Fibroblast of the aortic adventitia (primary cell): ENCODE data around the gene ZCCHC10. TPM values are rescaled to one million over a fixed set of nuclear protein-coding genes. Genes with fewer than 3 reads are reported as not detected.

ENCODE experiments used
- DNase-seq: peaks from one replicate; pipeline ENCODE4 v3.0.0-alpha.2; 2010; ENCODE audit warnings: low read depth
- H3K4me3 ChIP-seq: 2 replicates; pipeline ENCODE4 v1.5.1; 2011; ENCODE audit warnings: low read depth, mild to moderate bottlenecking, control low read depth, low read length, moderate library complexity
- total RNA-seq: library from RNA; depleted of rRNA; stranded (reverse); fragments of >200 nt; gene quantifications from 2 replicates; pipeline ENCODE4 v1.2.3, GENCODE V29; 2012; ENCODE audit warnings: low replicate concordance
- TF ChIP-seq, protein P1 (sequence below): IDR thresholded peaks from 2 replicates; pipeline ENCODE4 v1.5.1; 2011; ENCODE audit warnings: mild to moderate bottlenecking, low read length, control low read depth, inconsistent platforms; ENCODE audit not compliant: insufficient read depth

ZCCHC10 gene
- 7.8 and 14.4 TPM in 2 replicates for total RNA-seq

GRCh38 chr5:133025804-133026663 is at the start of gene ZCCHC10:
Gene ZCCHC10, minus strand, starts transcription at chr5:133026549. Its CDS starts 12 bp downstream, at chr5:133026537.
- TF ChIP-seq, protein P1, sequence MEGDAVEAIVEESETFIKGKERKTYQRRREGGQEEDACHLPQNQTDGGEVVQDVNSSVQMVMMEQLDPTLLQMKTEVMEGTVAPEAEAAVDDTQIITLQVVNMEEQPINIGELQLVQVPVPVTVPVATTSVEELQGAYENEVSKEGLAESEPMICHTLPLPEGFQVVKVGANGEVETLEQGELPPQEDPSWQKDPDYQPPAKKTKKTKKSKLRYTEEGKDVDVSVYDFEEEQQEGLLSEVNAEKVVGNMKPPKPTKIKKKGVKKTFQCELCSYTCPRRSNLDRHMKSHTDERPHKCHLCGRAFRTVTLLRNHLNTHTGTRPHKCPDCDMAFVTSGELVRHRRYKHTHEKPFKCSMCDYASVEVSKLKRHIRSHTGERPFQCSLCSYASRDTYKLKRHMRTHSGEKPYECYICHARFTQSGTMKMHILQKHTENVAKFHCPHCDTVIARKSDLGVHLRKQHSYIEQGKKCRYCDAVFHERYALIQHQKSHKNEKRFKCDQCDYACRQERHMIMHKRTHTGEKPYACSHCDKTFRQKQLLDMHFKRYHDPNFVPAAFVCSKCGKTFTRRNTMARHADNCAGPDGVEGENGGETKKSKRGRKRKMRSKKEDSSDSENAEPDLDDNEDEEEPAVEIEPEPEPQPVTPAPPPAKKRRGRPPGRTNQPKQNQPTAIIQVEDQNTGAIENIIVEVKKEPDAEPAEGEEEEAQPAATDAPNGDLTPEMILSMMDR = no peak
- peak within 1 kb of the TSS; percentile 89 for H3K4me3 ChIP-seq
- DNase-seq = peak; percentile 89

DNA sequence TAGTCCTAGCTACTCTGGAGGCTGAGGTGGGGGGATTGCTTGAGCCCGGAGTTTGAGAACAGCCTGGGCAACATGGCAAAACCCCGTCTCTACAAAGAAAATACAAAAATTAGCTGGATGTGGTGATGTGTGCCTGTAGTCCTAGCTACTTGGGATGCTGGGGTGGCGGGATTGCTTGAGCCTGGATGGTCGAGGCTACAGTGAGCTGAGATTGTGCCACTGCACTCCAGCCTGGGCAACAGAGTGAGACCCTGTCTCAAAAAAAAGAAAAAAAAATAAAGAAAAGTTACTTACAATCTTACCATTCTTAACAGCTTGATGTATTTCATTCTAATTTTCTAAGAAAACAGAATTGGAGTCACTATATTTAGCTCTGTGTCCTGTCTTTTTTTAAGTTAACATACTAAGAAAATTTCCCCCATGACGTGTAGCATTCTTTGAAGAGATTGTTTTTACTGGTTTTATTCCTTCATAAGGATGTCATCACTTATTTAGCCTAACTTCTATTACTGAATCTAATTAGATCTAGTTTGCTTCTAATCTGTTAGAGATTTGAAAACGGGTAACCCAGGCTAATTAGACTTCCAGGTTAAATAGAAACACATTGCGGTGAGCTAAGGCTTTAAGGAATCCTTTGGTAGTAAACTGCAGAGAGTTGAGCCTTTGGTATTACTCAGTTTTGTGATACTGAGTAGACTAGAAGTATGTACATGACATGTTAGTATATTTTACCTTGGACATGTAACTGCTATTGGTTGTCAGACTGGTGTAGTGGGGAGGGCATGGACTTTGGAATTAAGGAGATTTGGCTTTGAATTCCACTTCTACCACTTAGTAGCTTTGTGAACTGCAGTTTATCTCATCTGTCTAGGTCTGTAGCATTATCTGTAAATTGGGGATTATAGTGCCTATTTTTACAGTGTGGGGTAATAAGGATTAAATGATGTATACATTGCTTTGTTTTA is 49.5 kb upstream of the ZCCHC10 start:
- TF ChIP-seq, protein P1 = no peak
- H3K4me3 ChIP-seq = no peak overlapping the region
- peak; percentile 27 for DNase-seq

GRCh38 chr5:133072021-133072420 is 45.7 kb upstream of the ZCCHC10 start:
- no peak for DNase-seq
- TF ChIP-seq, protein P1 = no peak
- H3K4me3 ChIP-seq = no peak overlapping the region

DNA sequence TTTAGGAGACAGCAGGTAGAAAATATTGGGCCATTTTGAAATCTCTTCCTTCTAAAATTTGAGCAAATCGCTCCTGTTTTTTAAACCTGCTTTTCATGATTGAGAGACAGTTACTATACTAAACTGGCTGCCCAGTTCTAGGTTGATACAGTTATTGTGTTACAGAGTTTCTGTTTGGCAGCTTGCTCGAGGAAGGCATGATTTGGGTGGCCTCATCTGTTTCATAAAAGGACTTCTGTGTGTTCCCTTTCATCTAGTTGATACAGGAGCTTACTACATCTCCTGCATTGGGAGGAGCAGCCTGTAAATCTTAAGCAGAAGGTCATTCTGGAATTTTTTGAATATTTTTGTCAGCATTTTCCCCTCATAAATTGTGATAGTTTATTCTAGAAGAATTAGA is 39.7 kb upstream of the ZCCHC10 start:
- TF ChIP-seq, protein P1 = no peak
- H3K4me3 ChIP-seq = no peak overlapping the region
- DNase-seq = no peak

DNA sequence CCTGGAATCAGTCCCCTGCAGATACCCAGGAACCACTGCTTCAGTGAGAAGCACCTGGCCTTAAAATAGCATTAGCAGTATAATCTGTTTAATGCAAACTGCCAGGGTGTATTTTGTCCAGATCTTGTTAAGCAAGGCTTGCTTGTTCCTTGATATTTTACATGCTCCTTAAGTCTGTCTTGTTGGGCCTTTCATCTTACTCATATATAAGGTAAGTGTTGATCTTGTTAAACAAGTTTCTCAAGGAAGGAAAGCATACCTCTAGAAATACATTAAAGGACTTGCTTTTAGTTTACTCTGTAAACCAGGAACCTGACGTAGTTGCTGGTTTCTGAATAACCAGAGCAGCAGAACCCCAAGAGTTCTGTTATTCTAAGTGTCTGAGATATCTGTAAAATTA is 39.1 kb upstream of the ZCCHC10 start:
- TF ChIP-seq, protein P1 = no peak
- no peak for DNase-seq
- H3K4me3 ChIP-seq = no peak overlapping the region

DNA sequence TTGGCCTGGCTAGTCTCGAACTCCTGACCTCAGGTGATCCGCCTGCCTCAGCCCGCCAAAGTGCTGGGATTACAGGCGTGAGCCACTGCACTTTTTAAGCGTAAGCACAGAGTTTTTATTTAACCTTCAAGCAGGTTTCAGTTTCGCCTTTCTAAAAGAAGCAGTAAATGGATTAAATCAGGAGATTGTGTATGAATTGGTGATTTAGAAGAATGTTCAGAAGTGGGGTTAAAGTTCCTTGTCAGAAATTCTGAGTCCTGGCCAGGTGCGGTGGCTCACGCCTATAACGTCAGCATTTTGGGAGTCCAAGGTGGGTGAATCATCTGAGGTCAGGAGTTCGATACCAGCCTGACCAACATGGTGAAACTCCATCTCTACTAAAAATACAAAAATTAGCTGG is 37.6 kb upstream of the ZCCHC10 start:
- TF ChIP-seq, protein P1 = no peak
- H3K4me3 ChIP-seq = no peak overlapping the region
- no peak for DNase-seq
